ENCODE results near the gene GSAP.
"Not testable (repeated sequence)": the region's sequence is repeated elsewhere in the genome, so short reads cannot be mapped to it uniquely, and the experiment has no call there.

DNA sequence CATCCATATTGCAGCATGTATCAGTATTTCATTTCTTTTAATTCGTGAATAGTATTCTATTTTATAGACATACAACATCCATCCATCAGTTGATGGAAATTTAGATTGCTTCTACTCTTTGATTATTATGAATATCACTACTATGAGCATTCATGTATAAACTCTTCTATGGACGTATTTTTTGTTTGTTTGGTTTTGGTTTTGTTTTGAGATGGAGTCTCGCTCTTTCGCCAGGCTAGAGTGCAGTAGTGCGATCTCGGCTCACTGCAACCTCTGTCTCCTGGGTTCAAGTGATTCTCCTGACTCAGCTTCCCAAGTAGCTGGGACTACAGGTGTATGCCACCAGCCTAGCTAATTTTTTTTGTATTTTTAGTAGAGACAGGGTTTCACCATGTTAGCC lies 35.8 kb upstream of the GSAP start:
- TF ChIP-seq, protein P1, sequence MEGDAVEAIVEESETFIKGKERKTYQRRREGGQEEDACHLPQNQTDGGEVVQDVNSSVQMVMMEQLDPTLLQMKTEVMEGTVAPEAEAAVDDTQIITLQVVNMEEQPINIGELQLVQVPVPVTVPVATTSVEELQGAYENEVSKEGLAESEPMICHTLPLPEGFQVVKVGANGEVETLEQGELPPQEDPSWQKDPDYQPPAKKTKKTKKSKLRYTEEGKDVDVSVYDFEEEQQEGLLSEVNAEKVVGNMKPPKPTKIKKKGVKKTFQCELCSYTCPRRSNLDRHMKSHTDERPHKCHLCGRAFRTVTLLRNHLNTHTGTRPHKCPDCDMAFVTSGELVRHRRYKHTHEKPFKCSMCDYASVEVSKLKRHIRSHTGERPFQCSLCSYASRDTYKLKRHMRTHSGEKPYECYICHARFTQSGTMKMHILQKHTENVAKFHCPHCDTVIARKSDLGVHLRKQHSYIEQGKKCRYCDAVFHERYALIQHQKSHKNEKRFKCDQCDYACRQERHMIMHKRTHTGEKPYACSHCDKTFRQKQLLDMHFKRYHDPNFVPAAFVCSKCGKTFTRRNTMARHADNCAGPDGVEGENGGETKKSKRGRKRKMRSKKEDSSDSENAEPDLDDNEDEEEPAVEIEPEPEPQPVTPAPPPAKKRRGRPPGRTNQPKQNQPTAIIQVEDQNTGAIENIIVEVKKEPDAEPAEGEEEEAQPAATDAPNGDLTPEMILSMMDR (conservative IDR thresholded peaks at IDR 0.05 in 1 of 2, IDR thresholded peaks at IDR 0.05 in 1 of 2; ENCODE audit: low read depth in 1 of 2, low read length in 2 of 2) = not testable (repeated sequence)
- TF ChIP-seq EZH2 (IDR thresholded peaks at IDR 0.05; ENCODE audit: low read length, missing control alignments) = not testable (repeated sequence)

Data from fibroblast of lung (primary cell).